Measurements from ENCODE around the gene GTPBP4. TPM values are rescaled to one million over a fixed set of nuclear protein-coding genes. Genes with fewer than 3 reads are reported as not detected.

GTPBP4 gene
- total RNA-seq, 4 donors from 2014 or later, result 14.4 to 37.2 (median 28.5) TPM

GRCh38 chr10:945778-946177, 42.5 kb upstream of the GTPBP4 start:
- no peak for DNase-seq (ENCODE audit: low spot score in 2 of 2)
- Histone ChIP-seq H3K4me3 (no peak overlapping the region), H3K9me3 (no peaks in the 10 kb centered on the region), H3K27ac (no peak overlapping the region), H3K4me1 (peaks cover 18% of the 10 kb centered on the region), H3K36me3 (no peaks in the 10 kb centered on the region), H3K27me3 (no peaks in the 10 kb centered on the region)
- TF ChIP-seq POLR2A (IDR thresholded peaks at IDR 0.05) (no peak), POLR2AphosphoS5 (IDR thresholded peaks at IDR 0.05) (no peak), EP300 (IDR thresholded peaks at IDR 0.05) (no peak)
- TF ChIP-seq, protein P1, sequence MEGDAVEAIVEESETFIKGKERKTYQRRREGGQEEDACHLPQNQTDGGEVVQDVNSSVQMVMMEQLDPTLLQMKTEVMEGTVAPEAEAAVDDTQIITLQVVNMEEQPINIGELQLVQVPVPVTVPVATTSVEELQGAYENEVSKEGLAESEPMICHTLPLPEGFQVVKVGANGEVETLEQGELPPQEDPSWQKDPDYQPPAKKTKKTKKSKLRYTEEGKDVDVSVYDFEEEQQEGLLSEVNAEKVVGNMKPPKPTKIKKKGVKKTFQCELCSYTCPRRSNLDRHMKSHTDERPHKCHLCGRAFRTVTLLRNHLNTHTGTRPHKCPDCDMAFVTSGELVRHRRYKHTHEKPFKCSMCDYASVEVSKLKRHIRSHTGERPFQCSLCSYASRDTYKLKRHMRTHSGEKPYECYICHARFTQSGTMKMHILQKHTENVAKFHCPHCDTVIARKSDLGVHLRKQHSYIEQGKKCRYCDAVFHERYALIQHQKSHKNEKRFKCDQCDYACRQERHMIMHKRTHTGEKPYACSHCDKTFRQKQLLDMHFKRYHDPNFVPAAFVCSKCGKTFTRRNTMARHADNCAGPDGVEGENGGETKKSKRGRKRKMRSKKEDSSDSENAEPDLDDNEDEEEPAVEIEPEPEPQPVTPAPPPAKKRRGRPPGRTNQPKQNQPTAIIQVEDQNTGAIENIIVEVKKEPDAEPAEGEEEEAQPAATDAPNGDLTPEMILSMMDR (IDR thresholded peaks at IDR 0.05), result no peak
- WGBS, result 96% methylated on average over 6 of the region's 6 CpGs

DNA sequence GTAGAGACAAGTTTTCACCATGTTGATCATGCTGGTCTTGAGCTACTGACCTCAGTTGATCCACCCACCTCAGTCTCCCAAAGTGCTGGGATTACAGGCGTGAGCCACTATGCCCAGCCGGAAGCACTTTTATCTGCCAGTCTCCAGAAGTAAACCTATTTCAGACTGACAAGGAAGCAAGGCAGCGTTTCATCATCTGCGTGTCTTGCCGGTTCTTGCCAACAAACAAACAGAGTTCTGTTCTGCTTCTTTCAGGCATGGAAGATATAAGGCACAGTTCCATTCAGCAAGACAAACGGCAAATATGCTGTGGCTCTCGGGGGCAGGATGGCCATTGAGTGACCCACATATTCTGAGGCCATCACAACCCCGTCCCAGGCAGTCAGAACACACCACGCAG, 41.2 kb upstream of the GTPBP4 start:
- no peaks in the 10 kb centered on the region for H3K27me3 ChIP-seq
- DNase-seq (ENCODE audit: low spot score in 2 of 2), result no peak
- 89% methylated on average over 9 of the region's 9 CpGs for WGBS
- no peak for TF ChIP-seq EP300 (IDR thresholded peaks at IDR 0.05)
- TF ChIP-seq POLR2A (IDR thresholded peaks at IDR 0.05), result no peak
- no peak for TF ChIP-seq POLR2AphosphoS5 (IDR thresholded peaks at IDR 0.05)
- TF ChIP-seq, protein P1 (IDR thresholded peaks at IDR 0.05), result no peak
- H3K27ac ChIP-seq, result peak overlapping the region; percentile 29
- H3K4me3 ChIP-seq, result no peak overlapping the region
- peaks cover 18% of the 10 kb centered on the region for H3K4me1 ChIP-seq
- no peaks in the 10 kb centered on the region for H3K9me3 ChIP-seq
- no peaks in the 10 kb centered on the region for H3K36me3 ChIP-seq

DNA sequence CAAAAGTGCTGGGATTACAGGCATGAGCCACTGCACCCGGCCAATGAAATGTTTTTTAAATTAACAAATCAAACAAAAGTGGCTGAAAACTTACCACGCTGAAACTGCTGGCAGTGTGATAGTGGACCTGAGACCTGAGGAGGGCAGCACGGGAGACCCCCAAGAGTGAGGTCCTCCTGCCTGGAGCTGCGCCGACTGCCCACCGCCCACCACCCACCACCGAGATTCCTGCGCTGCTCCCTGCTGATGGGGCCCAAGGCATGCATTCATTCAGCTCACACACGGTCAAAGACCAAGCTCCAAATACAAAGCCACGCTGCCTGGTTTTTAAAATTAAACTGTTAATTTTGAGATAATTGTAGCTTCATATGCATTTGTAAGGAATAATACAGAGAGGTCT, 40.4 kb upstream of the GTPBP4 start:
- H3K4me1 ChIP-seq, result peaks cover 18% of the 10 kb centered on the region
- 93% methylated on average over 10 of the region's 10 CpGs for WGBS
- H3K27ac ChIP-seq, result no peak overlapping the region
- no peak for DNase-seq (ENCODE audit: low spot score in 2 of 2)
- no peaks in the 10 kb centered on the region for H3K27me3 ChIP-seq
- TF ChIP-seq POLR2AphosphoS5 (IDR thresholded peaks at IDR 0.05), result no peak
- TF ChIP-seq POLR2A (IDR thresholded peaks at IDR 0.05), result no peak
- TF ChIP-seq EP300 (IDR thresholded peaks at IDR 0.05), result no peak
- TF ChIP-seq, protein P1 (IDR thresholded peaks at IDR 0.05), result no peak
- H3K4me3 ChIP-seq, result no peak overlapping the region
- H3K9me3 ChIP-seq, result no peaks in the 10 kb centered on the region
- H3K36me3 ChIP-seq, result no peaks in the 10 kb centered on the region

DNA sequence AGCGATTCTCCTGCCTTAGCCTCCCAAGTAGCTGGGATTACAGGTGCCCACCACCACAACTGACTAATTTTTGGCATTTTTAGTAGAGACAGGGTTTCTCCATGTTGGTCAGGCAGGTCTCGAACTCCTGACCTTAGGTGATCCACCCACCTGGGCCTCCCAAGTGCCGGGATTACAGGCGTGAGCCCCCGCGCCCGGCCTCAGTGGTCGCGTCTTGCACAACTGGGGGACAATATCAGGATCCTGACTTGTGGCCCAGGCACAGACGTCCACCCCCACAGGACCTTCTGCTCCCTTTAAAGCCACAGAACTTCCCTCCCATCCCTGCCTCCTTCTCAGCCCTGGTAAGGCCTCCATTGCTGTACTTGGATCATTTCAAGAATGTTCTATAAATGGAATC, 39.9 kb upstream of the GTPBP4 start:
- 95% methylated on average over 10 of the region's 10 CpGs for WGBS
- Histone ChIP-seq H3K27me3 (peaks cover under 1% of the 10 kb centered on the region), H3K36me3 (no peaks in the 10 kb centered on the region), H3K4me1 (peaks cover 18% of the 10 kb centered on the region), H3K4me3 (no peak overlapping the region), H3K9me3 (no peaks in the 10 kb centered on the region), H3K27ac (no peak overlapping the region)
- TF ChIP-seq, protein P1 (IDR thresholded peaks at IDR 0.05), result no peak
- TF ChIP-seq EP300 (IDR thresholded peaks at IDR 0.05), result no peak
- no peak for TF ChIP-seq POLR2A (IDR thresholded peaks at IDR 0.05)
- no peak for TF ChIP-seq POLR2AphosphoS5 (IDR thresholded peaks at IDR 0.05)
- DNase-seq (ENCODE audit: low spot score in 2 of 2), result no peak

- H3K4me3 ChIP-seq, result no peak overlapping the region
- no peak for DNase-seq (ENCODE audit: low spot score in 2 of 2)
- no peak overlapping the region for H3K27ac ChIP-seq
- no peaks in the 10 kb centered on the region for H3K36me3 ChIP-seq
- TF ChIP-seq EP300 (IDR thresholded peaks at IDR 0.05), result no peak
- no peak for TF ChIP-seq POLR2A (IDR thresholded peaks at IDR 0.05)
- TF ChIP-seq, protein P1 (IDR thresholded peaks at IDR 0.05), result no peak
- no peak for TF ChIP-seq POLR2AphosphoS5 (IDR thresholded peaks at IDR 0.05)
- WGBS, result 83% methylated on average over 9 of the region's 9 CpGs
- H3K4me1 ChIP-seq, result peaks cover 7% of the 10 kb centered on the region
- peaks cover 8% of the 10 kb centered on the region for H3K27me3 ChIP-seq
- no peaks in the 10 kb centered on the region for H3K9me3 ChIP-seq
Observed at GRCh38 chr10:949446-949845, 38.8 kb upstream of the GTPBP4 start.
